K562 (cell line): Measurements from ENCODE around the gene HNRNPA3. TPM values are rescaled to one million over a fixed set of nuclear protein-coding genes. Genes with fewer than 3 reads are reported as not detected.

Experiments
- ATF1 ChIP-seq, 2 experiments: fragments of 450-650 bp in 1 of 2; IDR thresholded peaks; 2 replicates each; pipeline ENCODE4 v1.6.1; 2016; ENCODE audit warnings: missing compliant biosample characterization in 1 of 2, missing genetic modification characterization in 1 of 2
- BRD9 ChIP-seq: fragments of 450-650 bp; IDR thresholded peaks from 2 replicates; pipeline ENCODE4 v1.6.1; 2018; ENCODE audit warnings: low read depth; ENCODE audit not compliant: partially characterized antibody
- CTBP1 ChIP-seq: fragments of 450-650 bp; IDR thresholded peaks from 2 replicates; pipeline ENCODE4 v1.6.1; 2016; ENCODE audit warnings: borderline replicate concordance
- ESRRA ChIP-seq: fragments of 450-650 bp; IDR thresholded peaks from 2 replicates; pipeline ENCODE4 v1.6.1; 2014; ENCODE audit warnings: low read depth, mild to moderate bottlenecking, moderate library complexity, borderline replicate concordance
- KLF13 ChIP-seq: fragments of 450-650 bp; IDR thresholded peaks from 2 replicates; pipeline ENCODE4 v1.6.1; 2016; ENCODE audit warnings: missing genetic modification characterization, low read depth, mild to moderate bottlenecking, missing compliant biosample characterization, moderate library complexity, borderline replicate concordance
- MBD2 ChIP-seq: sonication (generic); IDR thresholded peaks from 2 replicates; pipeline ENCODE4 v1.6.1; 2016; ENCODE audit warnings: low read depth, borderline replicate concordance
- NR2C2 ChIP-seq, 2 experiments: fragments of 200-800 bp in 1 of 2; sonication (Bioruptor generic) in 1 of 2; sonication (generic) in 1 of 2; formaldehyde crosslinking in 1 of 2; IDR thresholded peaks; 2 replicates each; pipeline versions ENCODE4 v1.6.1 to v1.8.0; 2016 to 2022; ENCODE audit warnings: mild to moderate bottlenecking in 1 of 2, missing compliant biosample characterization in 1 of 2, missing genetic modification characterization in 1 of 2, missing genetic modification reagents in 1 of 2
- POLR3G ChIP-seq: IDR thresholded peaks from 2 replicates; pipeline ENCODE4 v1.6.1; 2011; ENCODE audit not compliant: insufficient read length, insufficient replicate concordance; ENCODE audit errors: extremely low read depth
- ZNF140 ChIP-seq: fragments of 250-450 bp; sonication (Bioruptor Pico); IDR thresholded peaks from 2 replicates; pipeline ENCODE4 v1.8.0; 2021; ENCODE audit warnings: moderate library complexity, mild to moderate bottlenecking, inconsistent platforms
- ZNF445 ChIP-seq: fragments of 250-450 bp; sonication (Bioruptor Pico); IDR thresholded peaks from 2 replicates; pipeline ENCODE4 v1.4.0; 2020; ENCODE audit warnings: low read depth, mild to moderate bottlenecking, moderate library complexity
- polyA plus RNA-seq, 8 experiments: library from polyadenylated mRNA; depleted of rRNA in 4 of 8; stranded (reverse) in 5 of 8; unstranded in 3 of 8; fragments of >200 nt; fragmentation: Nextera tagmentation in 2 of 8; fragmentation: Illumina TruSeq in 1 of 8; extraction: Ambion mirVana in 2 of 8; extraction: Trizol in 1 of 8; gene quantifications; 2 replicates each; pipeline versions ENCODE4 v1.2.1 to v1.2.3, GENCODE V29; 2011 to 2014; ENCODE audit warnings: inconsistent platforms in 1 of 8, missing spikeins in 1 of 8
- total RNA-seq, 7 experiments: library from RNA; depleted of rRNA in 6 of 7; stranded (reverse); fragments of >200 nt in 6 of 7; fragmentation: Illumina TruSeq in 2 of 7; extraction: Trizol in 2 of 7; gene quantifications; 2 replicates each; pipeline versions ENCODE4 v1.2.1 to v1.2.3, GENCODE V29; 2011 to 2021; ENCODE audit warnings: low replicate concordance in 1 of 7
- TF ChIP-seq, protein P1 (sequence below): fragments of 450-650 bp; IDR thresholded peaks from 2 replicates; pipeline ENCODE4 v1.6.1; 2016; ENCODE audit warnings: missing biosample characterization, missing genetic modification characterization
- TF ChIP-seq, protein P2 (sequence below), 2 experiments: fragments of 450-650 bp; formaldehyde crosslinking in 1 of 2; IDR thresholded peaks; 2 replicates each; pipeline versions ENCODE4 v1.4.0 to v1.6.1; 2014 to 2020; ENCODE audit warnings: mild to moderate bottlenecking in 2 of 2, borderline replicate concordance in 1 of 2, low read depth in 1 of 2
- TF ChIP-seq, protein P3 (sequence below): fragments of 450-650 bp; formaldehyde crosslinking; IDR thresholded peaks from 2 replicates; pipeline ENCODE4 v1.4.0; 2020; ENCODE audit warnings: mild to moderate bottlenecking, moderate library complexity
- TF ChIP-seq, protein P4 (sequence below): fragments of 250-450 bp; sonication (Bioruptor Pico); IDR thresholded peaks from 2 replicates; pipeline ENCODE4 v1.8.0; 2021; ENCODE audit warnings: moderate library complexity, mild to moderate bottlenecking, inconsistent platforms

The HNRNPA3 gene
- total and polyA plus RNA-seq, 9 of the 15 experiments (the other 6 are each of a cell fraction or from before 2014, with no cell fraction given), result 72.8 to 428 (median 192) TPM

DNA sequence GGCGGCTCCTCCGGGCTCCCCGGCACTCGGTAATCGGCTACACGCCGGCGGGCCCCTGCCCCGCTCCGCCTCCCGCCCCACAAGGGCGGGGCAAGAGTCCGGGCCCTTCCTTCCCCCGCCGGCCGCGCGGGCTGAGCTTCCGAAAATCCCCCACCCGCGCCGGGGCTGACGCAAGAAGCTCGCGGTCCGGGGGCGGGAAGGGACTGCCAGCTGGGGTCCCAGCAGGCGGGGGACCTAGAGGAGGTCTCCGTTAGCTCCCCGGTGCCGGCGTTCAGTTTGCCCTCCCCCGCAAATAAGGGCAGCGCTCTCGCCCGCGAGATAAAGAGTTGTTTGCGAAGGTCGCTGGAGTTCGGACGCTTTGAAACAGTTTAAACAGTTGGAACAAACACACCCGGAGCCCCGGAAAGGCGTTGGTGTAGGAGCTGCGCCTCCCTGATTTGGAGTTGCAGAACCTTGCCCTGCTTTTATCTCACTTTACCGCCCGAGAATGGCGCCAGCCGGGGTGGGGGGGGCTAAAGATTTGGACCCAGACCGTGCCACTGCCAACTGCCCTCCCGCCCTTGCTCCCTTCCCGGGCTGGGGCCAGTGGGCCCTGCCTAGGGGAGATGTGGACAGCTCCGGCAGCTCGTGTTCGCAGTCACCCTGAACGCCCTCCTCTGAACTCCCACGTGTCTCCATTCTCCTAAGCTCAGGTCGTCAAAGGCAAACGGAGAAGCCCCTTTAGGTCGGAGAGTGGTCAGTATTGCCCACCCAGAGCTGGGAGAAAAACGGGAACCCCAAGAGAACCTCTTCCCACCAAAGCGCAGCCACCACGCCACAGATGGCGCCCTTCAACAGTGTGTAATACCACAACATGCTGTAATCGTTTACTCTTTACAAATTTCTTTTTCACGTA is 52.3 kb downstream of the HNRNPA3 start, which contains the start of gene NFE2L2 (continued):
- no peak for TF ChIP-seq ZNF140 (CRISPR knock-in tag)
- peak; percentile 59; the same call in 1 of the 2 replicates for TF ChIP-seq MBD2
- TF ChIP-seq BRD9, result peak; percentile 97
- TF ChIP-seq, protein P1, sequence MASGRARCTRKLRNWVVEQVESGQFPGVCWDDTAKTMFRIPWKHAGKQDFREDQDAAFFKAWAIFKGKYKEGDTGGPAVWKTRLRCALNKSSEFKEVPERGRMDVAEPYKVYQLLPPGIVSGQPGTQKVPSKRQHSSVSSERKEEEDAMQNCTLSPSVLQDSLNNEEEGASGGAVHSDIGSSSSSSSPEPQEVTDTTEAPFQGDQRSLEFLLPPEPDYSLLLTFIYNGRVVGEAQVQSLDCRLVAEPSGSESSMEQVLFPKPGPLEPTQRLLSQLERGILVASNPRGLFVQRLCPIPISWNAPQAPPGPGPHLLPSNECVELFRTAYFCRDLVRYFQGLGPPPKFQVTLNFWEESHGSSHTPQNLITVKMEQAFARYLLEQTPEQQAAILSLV, result no peak
- TF ChIP-seq NR2C2 (CRISPR knock-in tag; IDR thresholded peaks at IDR 0.05), result no peak
- TF ChIP-seq NR2C2 (tag; IDR thresholded peaks at IDR 0.05), result peak; percentile 59; the same call in 1 of the 2 replicates
- TF ChIP-seq, protein P2, sequence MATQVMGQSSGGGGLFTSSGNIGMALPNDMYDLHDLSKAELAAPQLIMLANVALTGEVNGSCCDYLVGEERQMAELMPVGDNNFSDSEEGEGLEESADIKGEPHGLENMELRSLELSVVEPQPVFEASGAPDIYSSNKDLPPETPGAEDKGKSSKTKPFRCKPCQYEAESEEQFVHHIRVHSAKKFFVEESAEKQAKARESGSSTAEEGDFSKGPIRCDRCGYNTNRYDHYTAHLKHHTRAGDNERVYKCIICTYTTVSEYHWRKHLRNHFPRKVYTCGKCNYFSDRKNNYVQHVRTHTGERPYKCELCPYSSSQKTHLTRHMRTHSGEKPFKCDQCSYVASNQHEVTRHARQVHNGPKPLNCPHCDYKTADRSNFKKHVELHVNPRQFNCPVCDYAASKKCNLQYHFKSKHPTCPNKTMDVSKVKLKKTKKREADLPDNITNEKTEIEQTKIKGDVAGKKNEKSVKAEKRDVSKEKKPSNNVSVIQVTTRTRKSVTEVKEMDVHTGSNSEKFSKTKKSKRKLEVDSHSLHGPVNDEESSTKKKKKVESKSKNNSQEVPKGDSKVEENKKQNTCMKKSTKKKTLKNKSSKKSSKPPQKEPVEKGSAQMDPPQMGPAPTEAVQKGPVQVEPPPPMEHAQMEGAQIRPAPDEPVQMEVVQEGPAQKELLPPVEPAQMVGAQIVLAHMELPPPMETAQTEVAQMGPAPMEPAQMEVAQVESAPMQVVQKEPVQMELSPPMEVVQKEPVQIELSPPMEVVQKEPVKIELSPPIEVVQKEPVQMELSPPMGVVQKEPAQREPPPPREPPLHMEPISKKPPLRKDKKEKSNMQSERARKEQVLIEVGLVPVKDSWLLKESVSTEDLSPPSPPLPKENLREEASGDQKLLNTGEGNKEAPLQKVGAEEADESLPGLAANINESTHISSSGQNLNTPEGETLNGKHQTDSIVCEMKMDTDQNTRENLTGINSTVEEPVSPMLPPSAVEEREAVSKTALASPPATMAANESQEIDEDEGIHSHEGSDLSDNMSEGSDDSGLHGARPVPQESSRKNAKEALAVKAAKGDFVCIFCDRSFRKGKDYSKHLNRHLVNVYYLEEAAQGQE (IDR thresholded peaks at IDR 0.05; ENCODE audit: borderline replicate concordance), result peak; percentile 84
- TF ChIP-seq, protein P2 (CRISPR knock-in tag; IDR thresholded peaks at IDR 0.05; ENCODE audit: low read depth), result peak; percentile 53; the same call in 1 of the 2 replicates
- TF ChIP-seq, protein P3, sequence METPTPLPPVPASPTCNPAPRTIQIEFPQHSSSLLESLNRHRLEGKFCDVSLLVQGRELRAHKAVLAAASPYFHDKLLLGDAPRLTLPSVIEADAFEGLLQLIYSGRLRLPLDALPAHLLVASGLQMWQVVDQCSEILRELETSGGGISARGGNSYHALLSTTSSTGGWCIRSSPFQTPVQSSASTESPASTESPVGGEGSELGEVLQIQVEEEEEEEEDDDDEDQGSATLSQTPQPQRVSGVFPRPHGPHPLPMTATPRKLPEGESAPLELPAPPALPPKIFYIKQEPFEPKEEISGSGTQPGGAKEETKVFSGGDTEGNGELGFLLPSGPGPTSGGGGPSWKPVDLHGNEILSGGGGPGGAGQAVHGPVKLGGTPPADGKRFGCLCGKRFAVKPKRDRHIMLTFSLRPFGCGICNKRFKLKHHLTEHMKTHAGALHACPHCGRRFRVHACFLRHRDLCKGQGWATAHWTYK (CRISPR knock-in tag), result peak; percentile 75
- TF ChIP-seq ATF1 (CRISPR knock-in tag; IDR thresholded peaks at IDR 0.05), result no peak
- TF ChIP-seq ATF1 (tag; IDR thresholded peaks at IDR 0.05), result peak; percentile 86
- TF ChIP-seq POLR3G, result no peak
- peak; percentile 57 for TF ChIP-seq CTBP1
- TF ChIP-seq ZNF445 (CRISPR knock-in tag), result 0 out of 2 replicates have a peak, but pooled peaks have one; percentile 12
- TF ChIP-seq, protein P4, sequence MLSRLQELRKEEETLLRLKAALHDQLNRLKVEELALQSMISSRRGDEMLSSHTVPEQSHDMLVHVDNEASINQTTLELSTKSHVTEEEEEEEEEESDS, result no peak
- peak; percentile 86; the same call in 1 of the 2 replicates for TF ChIP-seq KLF13 (tag)
- peak; percentile 52; the same call in 1 of the 2 replicates for TF ChIP-seq ESRRA
